Lower leg skin (tissue), 4 donors: ENCODE data around the gene COA8. TPM values are rescaled to one million over a fixed set of nuclear protein-coding genes. Genes with fewer than 3 reads are reported as not detected.
A peak's percentile ranks its signal among the peaks of the same experiment; 100 is the strongest.

ENCODE experiments used
- DNase-seq, 2 donors: peaks; one replicate each; pipeline ENCODE4 v3.0.0-alpha.2; 2019; ENCODE audit warnings: low spot score in 2 of 2
- H3K4me3 ChIP-seq: fragments of 200-600 bp; sonication (generic); 2 replicates; pipeline ENCODE4 v1.5.1; 2017; ENCODE audit warnings: mild to moderate bottlenecking, low read depth; ENCODE audit not compliant: poor library complexity, severe bottlenecking
- POLR2A ChIP-seq, 2 donors: fragments of 450-650 bp; IDR thresholded peaks; one replicate each; pipeline ENCODE4 v1.6.1; 2016 to 2017; ENCODE audit warnings: antibody characterized with exemption in 2 of 2, mild to moderate bottlenecking in 1 of 2, moderate library complexity in 1 of 2
- WGBS, 2 donors: methylation state at CpG; one replicate each; pipeline ENCODE4 v1.1.5; 2018; 5-methylcytosine and 5-hydroxymethylcytosine counted together
- intact Hi-C: fragments of 100-400 bp; cut with DNase I; formaldehyde crosslinking; loops from one replicate; pipeline ENCODE4 v1.15.0; 2023; ENCODE audit warnings: low total_unique reads
- total RNA-seq, 4 donors: library from RNA; depleted of rRNA; stranded (reverse); fragments of >200 nt; gene quantifications; one replicate each; pipeline ENCODE4 v1.1.0, GENCODE V29; 2016
- TF ChIP-seq, protein P1 (sequence below), 3 donors: fragments of 450-650 bp; IDR thresholded peaks; one replicate each; pipeline ENCODE4 v1.5.1; 2016; ENCODE audit warnings: antibody characterized with exemption in 3 of 3, mild to moderate bottlenecking in 3 of 3, moderate library complexity in 2 of 3

The COA8 gene
- total RNA-seq, 4 donors from 2014 or later: 21.0 to 32.9 (median 30.0) TPM

DNA sequence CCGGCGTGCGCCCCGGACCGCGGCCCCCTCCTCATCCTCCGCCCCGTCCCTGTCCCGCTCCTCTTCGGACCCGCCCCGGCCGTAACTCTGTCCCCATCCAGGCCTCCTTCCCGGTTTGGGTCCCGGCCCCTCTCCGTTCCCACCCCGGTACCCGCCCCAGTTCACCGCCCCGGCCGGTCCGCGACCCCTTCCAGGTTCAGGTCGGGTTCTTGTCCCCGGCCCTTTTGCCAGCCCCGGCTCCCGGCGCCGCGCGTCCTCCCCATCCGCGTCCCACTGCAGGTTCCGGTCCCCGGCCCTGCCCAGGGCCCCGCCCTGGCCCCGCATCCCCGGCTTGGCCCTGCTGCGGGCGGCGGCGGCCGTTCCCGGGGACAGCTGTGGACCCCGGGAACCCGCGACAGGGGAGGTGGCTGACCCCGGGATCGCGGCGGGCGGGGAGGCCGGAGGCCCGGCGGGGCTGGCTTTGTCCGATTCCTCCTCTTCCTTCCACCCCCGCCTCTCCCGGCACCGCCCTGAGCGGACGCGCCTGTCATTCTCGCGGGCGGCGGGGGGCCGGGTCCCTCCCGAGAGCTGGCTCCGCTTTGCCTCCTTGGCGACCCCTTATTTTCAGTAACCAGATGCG is 66.9 kb downstream of the COA8 start:
- peak; percentile 33 to 93 for DNase-seq
- no peak for TF ChIP-seq POLR2A (IDR thresholded peaks at IDR 0.05)
- TF ChIP-seq, protein P1, sequence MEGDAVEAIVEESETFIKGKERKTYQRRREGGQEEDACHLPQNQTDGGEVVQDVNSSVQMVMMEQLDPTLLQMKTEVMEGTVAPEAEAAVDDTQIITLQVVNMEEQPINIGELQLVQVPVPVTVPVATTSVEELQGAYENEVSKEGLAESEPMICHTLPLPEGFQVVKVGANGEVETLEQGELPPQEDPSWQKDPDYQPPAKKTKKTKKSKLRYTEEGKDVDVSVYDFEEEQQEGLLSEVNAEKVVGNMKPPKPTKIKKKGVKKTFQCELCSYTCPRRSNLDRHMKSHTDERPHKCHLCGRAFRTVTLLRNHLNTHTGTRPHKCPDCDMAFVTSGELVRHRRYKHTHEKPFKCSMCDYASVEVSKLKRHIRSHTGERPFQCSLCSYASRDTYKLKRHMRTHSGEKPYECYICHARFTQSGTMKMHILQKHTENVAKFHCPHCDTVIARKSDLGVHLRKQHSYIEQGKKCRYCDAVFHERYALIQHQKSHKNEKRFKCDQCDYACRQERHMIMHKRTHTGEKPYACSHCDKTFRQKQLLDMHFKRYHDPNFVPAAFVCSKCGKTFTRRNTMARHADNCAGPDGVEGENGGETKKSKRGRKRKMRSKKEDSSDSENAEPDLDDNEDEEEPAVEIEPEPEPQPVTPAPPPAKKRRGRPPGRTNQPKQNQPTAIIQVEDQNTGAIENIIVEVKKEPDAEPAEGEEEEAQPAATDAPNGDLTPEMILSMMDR (IDR thresholded peaks at IDR 0.05): no peak
- intact Hi-C loops: no loop called here
- WGBS, 2 donors: 0 to 1% methylated on average over 34 to 65 of the region's 71 CpGs
- H3K4me3 ChIP-seq: peak overlapping the region; percentile 85

DNA sequence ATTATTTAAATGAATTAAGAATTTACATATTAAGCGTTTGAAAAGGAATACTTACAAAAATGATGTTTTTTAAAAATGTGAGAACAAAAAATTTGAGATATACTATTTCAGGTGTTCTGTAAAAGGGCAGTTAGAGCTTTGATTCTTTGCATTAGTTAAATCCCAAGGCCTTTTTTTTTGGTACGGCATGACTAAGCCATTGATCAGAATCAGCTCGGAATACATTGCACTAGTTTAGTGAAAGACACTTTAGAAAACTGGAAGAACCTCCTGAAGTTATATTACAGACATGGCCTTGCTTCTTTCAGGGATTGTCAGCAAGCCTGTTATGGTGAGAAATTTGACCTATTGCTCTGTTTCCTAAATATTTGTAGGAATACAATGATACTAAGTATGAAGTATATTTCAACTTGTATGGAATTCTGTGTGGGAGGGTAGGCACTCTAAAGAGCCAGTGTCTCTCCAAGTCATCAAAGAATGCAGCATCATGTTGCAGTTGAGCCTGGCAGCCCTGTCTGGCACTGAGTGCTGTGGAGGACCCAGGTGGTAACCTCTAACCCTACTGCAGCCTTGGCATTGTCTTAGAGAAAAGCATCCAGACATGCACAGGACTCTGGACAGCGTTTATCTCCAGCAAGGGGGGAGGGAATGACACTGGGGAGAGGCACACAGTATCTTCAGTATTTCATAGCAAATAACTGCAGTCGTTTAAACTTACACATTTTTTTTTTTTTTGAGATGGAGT is 67.8 kb downstream of the COA8 start:
- no peak for DNase-seq
- WGBS, 2 donors: 11% methylated on average over 5 of the region's 5 CpGs
- no peak overlapping the region for H3K4me3 ChIP-seq
- no peak for TF ChIP-seq POLR2A (IDR thresholded peaks at IDR 0.05)
- TF ChIP-seq, protein P1 (IDR thresholded peaks at IDR 0.05): no peak
- intact Hi-C loops: no loop called here

DNA sequence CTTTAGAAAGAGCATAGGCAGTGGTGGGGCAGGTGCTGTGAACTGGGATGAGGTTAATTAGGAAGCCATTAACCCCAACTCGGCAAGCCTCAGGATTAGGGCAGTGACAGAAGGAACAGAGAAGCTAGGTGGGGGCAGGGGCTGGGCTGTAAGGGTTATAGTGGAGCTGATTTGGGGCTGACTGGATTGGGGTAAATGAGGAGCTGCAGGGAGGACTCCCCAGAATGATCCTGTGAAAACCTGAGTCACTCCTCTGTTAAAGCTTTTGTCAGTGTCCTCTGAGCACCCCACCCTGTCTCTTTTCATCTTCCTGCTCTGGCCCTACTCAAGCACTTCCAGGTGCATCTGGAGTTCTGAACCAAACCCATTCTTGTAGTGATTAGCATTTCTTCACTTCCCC is 70.6 kb downstream of the COA8 start:
- intact Hi-C loops: no loop called here
- no peak overlapping the region for H3K4me3 ChIP-seq
- DNase-seq: no peak
- no peak for TF ChIP-seq POLR2A (IDR thresholded peaks at IDR 0.05)
- TF ChIP-seq, protein P1 (IDR thresholded peaks at IDR 0.05): no peak
- WGBS, 2 donors: 54 to 55% methylated on average over 1 of the region's 1 CpG

DNA sequence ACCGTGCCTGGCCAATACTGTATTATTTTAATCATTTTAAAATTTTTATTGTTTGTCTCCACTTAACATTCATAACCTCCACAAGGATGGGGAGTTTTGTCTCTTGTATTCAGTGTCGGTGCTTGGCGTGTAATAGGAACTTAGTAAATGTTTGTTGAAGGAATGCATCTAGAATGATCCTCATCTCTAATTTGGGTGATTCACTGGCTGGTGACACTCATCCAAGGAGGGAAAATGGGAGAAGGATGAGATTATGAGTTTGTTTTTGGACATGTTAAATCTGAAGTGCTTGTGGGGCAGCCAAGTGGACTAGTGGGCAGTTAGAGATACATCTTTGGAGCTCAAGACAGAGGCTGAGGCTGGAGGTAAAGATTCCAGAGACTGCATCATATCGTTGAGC is 71.4 kb downstream of the COA8 start:
- H3K4me3 ChIP-seq: no peak overlapping the region
- no peak for DNase-seq
- 62 to 69% methylated on average over 4 of the region's 4 CpGs for WGBS, 2 donors
- TF ChIP-seq, protein P1 (IDR thresholded peaks at IDR 0.05): no peak
- TF ChIP-seq POLR2A (IDR thresholded peaks at IDR 0.05): no peak
- intact Hi-C loops: no loop called here

DNA sequence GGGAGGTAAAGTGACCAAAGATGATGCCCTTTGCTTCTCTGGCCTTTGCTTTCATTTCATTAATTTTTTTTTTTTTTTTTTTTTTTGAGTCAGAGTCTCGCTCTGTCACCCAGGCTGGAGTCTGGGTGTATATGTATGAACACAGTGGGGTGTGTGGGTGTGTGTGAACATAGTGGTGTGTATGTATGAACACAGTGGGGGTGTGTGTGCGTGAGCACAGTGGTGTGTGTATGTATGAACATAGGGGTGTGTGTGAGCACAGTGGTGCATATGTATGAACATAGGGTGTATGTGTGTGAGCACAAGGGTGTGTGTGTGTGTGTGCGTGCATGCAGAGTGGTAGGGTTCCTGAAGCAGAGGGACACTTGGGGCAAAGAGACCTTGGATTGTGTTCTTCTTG is 75.8 kb downstream of the COA8 start:
- DNase-seq: no peak
- 85 to 92% methylated on average over 3 of the region's 3 CpGs for WGBS, 2 donors
- TF ChIP-seq, protein P1 (IDR thresholded peaks at IDR 0.05): no peak
- TF ChIP-seq POLR2A (IDR thresholded peaks at IDR 0.05): no peak
- intact Hi-C loops: no loop called here
- H3K4me3 ChIP-seq: no peak overlapping the region

Other genes starting within 250 kb of the COA8 start
- gene EIF5, start 228.7 kb upstream of the COA8 start, total RNA-seq: 100 to 1,000 TPM; 125 to 168 (median 131) TPM
- gene MARK3, start 177.5 kb upstream of the COA8 start, total RNA-seq: 10 to 100 TPM; 47.3 to 68.2 (median 58.8) TPM
- gene CKB, start 40.1 kb upstream of the COA8 start, total RNA-seq: 100 to 1,000 TPM; 168 to 236 (median 214) TPM
- 10 to 100 TPM in 3 of 4 donors, 1 to 10 TPM in 1; 9.2 to 22.5 (median 16.0) TPM for gene TRMT61A, start 33.8 kb upstream of the COA8 start, total RNA-seq
- 10 to 100 TPM; 40.3 to 44.3 (median 43.1) TPM for gene BAG5, start 303 bp upstream of the COA8 start, total RNA-seq
- gene KLC1, start 66.3 kb downstream of the COA8 start, total RNA-seq: 100 to 1,000 TPM; 214 to 500 (median 268) TPM
- 10 to 100 TPM in 3 of 4 donors, 1 to 10 TPM in 1; 9.5 to 14.7 (median 12.3) TPM for gene XRCC3, start 152.5 kb downstream of the COA8 start, total RNA-seq
- gene ZFYVE21, start 152.8 kb downstream of the COA8 start, total RNA-seq: 100 to 1,000 TPM; 133 to 269 (median 154) TPM